Left lung (tissue), 10 donors: ENCODE measurements around the gene SUPT4H1. TPM values are rescaled to one million over a fixed set of nuclear protein-coding genes. Genes with fewer than 3 reads are reported as not detected.

Experiments used
- ATAC-seq: fragments of 200-7000 bp; cut with Tn5 transposase; one replicate; pipeline ENCODE4 v1.9.1; 2020; ENCODE audit warnings: moderate library complexity
- DNase-seq, 4 donors: peaks; one replicate each; pipeline ENCODE4 v3.0.0-alpha.2; 2013 to 2020
- H3K27ac ChIP-seq, 2 donors: fragments of 200-600 bp; sonication (generic) in 1 of 2; one replicate each; pipeline versions ENCODE4 v1.5.0 to v1.8.0; 2020 to 2021
- H3K27me3 ChIP-seq, 2 donors: fragments of 200-600 bp; sonication (generic) in 1 of 2; one replicate each; pipeline versions ENCODE4 v1.5.0 to v1.8.0; 2020 to 2021
- H3K36me3 ChIP-seq, 2 donors: fragments of 200-600 bp; sonication (generic) in 1 of 2; one replicate each; pipeline versions ENCODE4 v1.5.0 to v1.8.0; 2020 to 2021
- H3K4me1 ChIP-seq, 2 donors: fragments of 200-600 bp; one replicate each; pipeline ENCODE4 v1.8.0; 2021
- H3K4me3 ChIP-seq, 2 donors: fragments of 200-600 bp; sonication (generic) in 1 of 2; one replicate each; pipeline versions ENCODE4 v1.5.0 to v1.8.0; 2020 to 2021; ENCODE audit warnings: mild to moderate bottlenecking in 1 of 2
- H3K9me3 ChIP-seq, 2 donors: fragments of 200-600 bp; sonication (generic) in 1 of 2; one replicate each; pipeline versions ENCODE4 v1.5.0 to v1.8.0; 2020 to 2021
- CTCF ChIP-seq, 2 donors: fragments of 200-600 bp; sonication (generic) in 1 of 2; IDR thresholded peaks; one replicate each; pipeline versions ENCODE4 v1.5.0 to v1.8.0; 2021; ENCODE audit warnings: antibody characterized with exemption in 2 of 2
- intact Hi-C, 2 donors: fragments of 100-400 bp; cut with DNase I; formaldehyde crosslinking; loops; one replicate each; pipeline versions ENCODE4 v1.11.2 to v1.14.2; 2022
- polyA plus RNA-seq, 6 donors: library from polyadenylated mRNA; unstranded; fragments of 120-200 nt; gene quantifications; one replicate each; pipeline ENCODE4 v1.2.1, GENCODE V29; 2013; ENCODE audit not compliant: insufficient read length in 6 of 6
- total RNA-seq, 2 donors: library from RNA; stranded (reverse); fragmentation: NEBNext Ultra II Directional; extraction: Animal tissue kit (Norgen Biotek cat#: 25700); gene quantifications; one replicate each; pipeline ENCODE4 v1.2.1, GENCODE V29; 2021
- donor health status: DM: no; HTN: yes; CAD: no.
- donor health status: DM: no; HTN: no; CAD: no.

SUPT4H1 gene
- total and polyA plus RNA-seq, 8 donors, result 68.4 to 139 (median 124) TPM

GRCh38 chr17:58357312-58358297 is 5.6 kb upstream of the SUPT4H1 start:
- Histone ChIP-seq H3K36me3 (peaks cover 0 to 7% of the 10 kb centered on the region in 2 donors), H3K4me1 (peaks cover 4 to 10% of the 10 kb centered on the region in 2 donors), H3K9me3 (no peaks in the 10 kb centered on the region), H3K27ac (no peak overlapping the region), H3K27me3 (no peaks in the 10 kb centered on the region), H3K4me3 (no peak overlapping the region)
- ATAC-seq (no peak), DNase-seq (no peak)
- intact Hi-C loops, result no loop called here
- TF ChIP-seq CTCF (IDR thresholded peaks at IDR 0.05), result no peak

GRCh38 chr17:58356231-58356630 is 4.2 kb upstream of the SUPT4H1 start:
- DNase-seq, result no peak
- Histone ChIP-seq H3K4me3 (no peak overlapping the region), H3K27ac (no peak overlapping the region), H3K4me1 (peaks cover 6 to 15% of the 10 kb centered on the region in 2 donors), H3K36me3 (peaks cover 0 to 7% of the 10 kb centered on the region in 2 donors), H3K27me3 (no peaks in the 10 kb centered on the region), H3K9me3 (no peaks in the 10 kb centered on the region)
- TF ChIP-seq CTCF (IDR thresholded peaks at IDR 0.05), result no peak
- no peak for ATAC-seq
- intact Hi-C loops, result no loop called here

- no peaks in the 10 kb centered on the region for H3K27me3 ChIP-seq
- TF ChIP-seq CTCF (IDR thresholded peaks at IDR 0.05), result no peak
- peaks cover 0 to 20% of the 10 kb centered on the region in 2 donors for H3K36me3 ChIP-seq
- no peak for DNase-seq
- H3K4me1 ChIP-seq, result peaks cover 12 to 28% of the 10 kb centered on the region in 2 donors
- no peak overlapping the region for H3K27ac ChIP-seq
- intact Hi-C loops, result no loop called here
- no peak for ATAC-seq
- no peak overlapping the region for H3K4me3 ChIP-seq
- no peaks in the 10 kb centered on the region for H3K9me3 ChIP-seq
Measured at GRCh38 chr17:58354541-58355216, 2.7 kb upstream of the SUPT4H1 start.

GRCh38 chr17:58353389-58353825 is 1.4 kb upstream of the SUPT4H1 start:
- DNase-seq (no peak), ATAC-seq (no peak)
- intact Hi-C loops, result no loop called here
- TF ChIP-seq CTCF (IDR thresholded peaks at IDR 0.05), result no peak
- Histone ChIP-seq H3K4me1 (peaks cover 12 to 33% of the 10 kb centered on the region in 2 donors), H3K27me3 (no peaks in the 10 kb centered on the region), H3K36me3 (peaks cover 0 to 32% of the 10 kb centered on the region in 2 donors), H3K4me3 (peak overlapping the region in 1 of 2 donors; percentile 94), H3K27ac (peak overlapping the region; percentile 88 to 94), H3K9me3 (no peaks in the 10 kb centered on the region)
